NCI-H446 treated with DMSO at 0.1 percent for 48 hours (cell line): ENCODE data around the gene CYB5RL.
"Not testable (repeated sequence)": the region's sequence is repeated elsewhere in the genome, so short reads cannot be mapped to it uniquely, and the experiment has no call there.

Experiments
- DNase-seq: peaks from one replicate; lab custom pipeline; 2025; lab: John Stamatoyannopoulos, UW

The CYB5RL gene, protein sequence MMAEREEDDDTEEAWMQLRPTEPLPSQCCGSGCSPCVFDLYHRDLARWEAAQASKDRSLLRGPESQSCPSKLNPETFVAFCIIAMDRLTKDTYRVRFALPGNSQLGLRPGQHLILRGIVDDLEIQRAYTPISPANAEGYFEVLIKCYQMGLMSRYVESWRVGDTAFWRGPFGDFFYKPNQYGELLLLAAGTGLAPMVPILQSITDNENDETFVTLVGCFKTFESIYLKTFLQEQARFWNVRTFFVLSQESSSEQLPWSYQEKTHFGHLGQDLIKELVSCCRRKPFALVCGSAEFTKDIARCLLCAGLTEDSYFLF

DNA sequence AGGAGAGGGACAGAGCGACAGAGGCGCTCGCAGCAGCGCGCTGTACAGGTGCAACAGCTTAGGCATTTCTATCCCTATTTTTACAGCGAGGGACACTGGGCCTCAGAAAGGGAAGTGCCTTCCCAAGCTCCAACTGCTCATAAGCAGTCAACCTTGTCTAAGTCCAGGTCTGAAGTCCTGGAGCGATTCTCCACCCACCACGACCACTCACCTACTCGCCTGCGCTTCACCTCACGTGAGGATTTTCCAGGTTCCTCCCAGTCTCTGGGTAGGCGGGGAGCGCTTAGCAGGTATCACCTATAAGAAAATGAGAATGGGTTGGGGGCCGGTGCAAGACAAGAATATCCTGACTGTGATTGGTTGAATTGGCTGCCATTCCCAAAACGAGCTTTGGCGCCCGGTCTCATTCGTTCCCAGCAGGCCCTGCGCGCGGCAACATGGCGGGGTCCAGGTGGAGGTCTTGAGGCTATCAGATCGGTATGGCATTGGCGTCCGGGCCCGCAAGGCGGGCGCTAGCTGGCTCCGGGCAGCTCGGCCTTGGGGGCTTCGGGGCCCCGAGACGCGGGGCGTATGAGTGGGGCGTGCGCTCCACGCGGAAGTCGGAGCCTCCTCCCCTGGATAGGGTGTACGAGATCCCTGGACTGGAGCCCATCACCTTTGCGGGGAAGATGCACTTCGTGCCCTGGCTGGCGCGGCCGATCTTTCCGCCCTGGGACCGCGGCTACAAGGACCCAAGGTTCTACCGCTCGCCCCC lies at the start of gene CYB5RL, which contains the start of gene MRPL37:
TSS of gene CYB5RL (minus strand) at position 266 of the 754 bp plus-strand sequence. CDS start 4,414 bp downstream, outside the sequence.
TSS of gene MRPL37 (plus strand) at position 403 of the 754 bp plus-strand sequence. CDS start at position 480, 77 bp downstream.
- DNase-seq, result peak; percentile 95

DNA sequence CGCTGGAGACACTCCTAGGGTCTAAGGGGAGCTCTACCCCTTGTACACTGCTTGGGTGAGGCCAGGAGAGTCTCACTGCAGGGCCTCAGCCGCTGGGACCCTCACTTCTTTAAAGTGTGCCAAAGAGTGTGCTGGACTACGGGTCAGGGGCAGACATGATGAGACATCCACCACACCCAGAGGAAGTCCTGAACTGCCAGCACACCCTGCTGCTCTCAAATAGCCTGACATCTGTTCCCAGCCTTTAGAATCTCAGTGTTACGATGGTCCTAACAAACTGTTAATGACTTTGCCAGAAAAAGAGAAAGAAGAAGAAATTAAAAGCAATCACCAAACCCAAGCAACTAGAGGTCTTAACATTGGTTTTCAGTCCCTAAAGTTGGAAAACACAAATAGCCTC lies 49.1 kb upstream of the CYB5RL start:
- DNase-seq, result no peak

DNA sequence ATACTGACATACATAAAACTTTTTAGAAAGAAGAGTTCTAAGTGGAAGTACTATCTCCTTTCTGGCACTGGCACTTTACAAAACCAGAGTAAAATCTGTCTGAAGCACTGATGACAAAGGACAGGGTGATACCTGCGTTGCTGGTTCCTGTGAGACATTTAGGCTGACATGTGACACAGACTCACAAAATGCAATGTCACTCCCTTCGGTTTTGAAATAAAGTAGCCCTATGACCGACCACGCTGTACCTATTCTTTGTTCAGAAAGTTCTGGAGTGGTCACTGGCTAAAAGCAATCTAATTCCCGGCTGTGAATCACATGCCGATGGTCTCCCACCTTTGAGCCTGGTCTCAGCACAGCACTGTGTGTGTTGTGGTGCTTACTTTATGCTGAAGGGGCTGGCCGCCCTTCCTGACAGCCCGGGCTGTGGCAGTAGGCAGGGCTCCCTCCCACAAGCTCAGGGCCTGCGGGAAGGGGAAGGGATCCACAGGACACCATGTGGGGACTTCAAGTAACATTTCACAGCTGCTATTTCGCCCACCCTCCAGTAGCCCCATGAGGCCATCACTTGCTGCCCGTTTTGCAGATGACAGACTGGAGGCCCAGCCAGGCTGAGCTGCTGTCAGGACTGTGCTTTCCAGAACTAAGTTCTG lies 48.2 kb upstream of the CYB5RL start:
- no peak for DNase-seq

DNA sequence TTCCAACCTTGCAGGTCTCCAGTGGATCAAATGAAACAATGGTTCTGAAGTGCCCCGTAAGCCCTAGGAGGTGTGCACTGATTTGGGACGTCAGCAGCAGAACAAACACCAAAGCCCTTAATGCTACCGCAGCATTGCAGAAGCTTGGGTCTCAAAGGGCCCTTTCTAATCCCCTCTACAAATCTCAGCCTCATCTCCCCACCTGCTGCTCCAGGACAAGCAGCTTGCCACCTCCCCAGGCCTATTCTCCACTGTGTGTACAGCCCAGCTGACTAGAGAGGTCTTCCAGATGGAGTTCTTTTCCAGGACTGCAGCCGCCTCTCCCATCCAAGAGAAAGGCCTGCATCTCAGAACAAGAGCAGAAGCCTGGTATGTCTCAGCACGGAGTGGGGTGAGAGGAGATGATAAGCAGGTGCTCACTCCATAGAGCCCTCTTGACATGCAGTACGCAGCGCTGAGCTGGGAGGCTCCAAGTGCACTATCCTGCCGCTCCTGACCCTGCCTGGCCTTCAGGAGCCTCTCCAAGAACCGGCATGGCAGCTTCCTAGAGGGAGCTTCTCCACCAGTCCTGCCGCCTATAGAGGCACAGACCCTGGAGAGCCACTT lies 46.4 kb upstream of the CYB5RL start:
- DNase-seq, result no peak

DNA sequence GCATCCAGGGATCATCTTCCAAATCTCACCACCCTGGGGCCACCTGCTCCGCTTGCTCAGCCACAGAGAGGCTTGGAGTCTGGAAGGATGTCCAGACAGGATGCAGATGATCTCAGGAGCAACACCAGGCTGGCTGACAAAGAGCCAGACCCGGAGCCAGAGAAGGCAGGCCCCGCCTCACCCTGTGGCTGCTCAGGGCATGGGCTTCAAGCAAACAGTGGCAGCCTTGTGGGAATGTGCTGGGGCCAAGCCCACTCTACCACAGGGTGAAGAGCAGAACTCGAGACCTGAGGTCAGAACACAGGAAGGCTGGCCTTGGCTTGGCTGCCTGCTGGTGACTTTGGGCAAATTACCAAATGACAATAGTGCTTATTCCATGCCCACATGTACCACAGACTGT lies 45.7 kb upstream of the CYB5RL start:
- no peak for DNase-seq

DNA sequence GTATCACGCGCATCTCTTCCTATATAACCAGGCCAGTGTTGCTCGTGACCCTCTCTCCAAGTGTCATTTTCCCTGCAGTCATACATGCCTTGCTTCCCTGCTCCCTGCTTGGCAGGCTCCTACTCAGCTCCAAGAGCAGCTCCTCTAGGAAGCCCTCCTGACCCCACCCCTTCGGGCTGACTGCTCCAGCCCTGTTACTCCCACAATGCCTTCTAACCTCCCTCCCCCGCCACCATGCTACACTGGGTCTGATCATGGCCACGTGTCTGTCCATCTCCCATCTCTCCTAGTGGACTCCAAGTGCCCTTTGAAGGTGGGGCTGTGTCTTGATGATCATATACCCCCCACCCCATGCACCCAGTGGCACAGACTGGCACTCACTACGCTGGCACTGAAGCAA lies 44.8 kb upstream of the CYB5RL start:
- no peak for DNase-seq

DNA sequence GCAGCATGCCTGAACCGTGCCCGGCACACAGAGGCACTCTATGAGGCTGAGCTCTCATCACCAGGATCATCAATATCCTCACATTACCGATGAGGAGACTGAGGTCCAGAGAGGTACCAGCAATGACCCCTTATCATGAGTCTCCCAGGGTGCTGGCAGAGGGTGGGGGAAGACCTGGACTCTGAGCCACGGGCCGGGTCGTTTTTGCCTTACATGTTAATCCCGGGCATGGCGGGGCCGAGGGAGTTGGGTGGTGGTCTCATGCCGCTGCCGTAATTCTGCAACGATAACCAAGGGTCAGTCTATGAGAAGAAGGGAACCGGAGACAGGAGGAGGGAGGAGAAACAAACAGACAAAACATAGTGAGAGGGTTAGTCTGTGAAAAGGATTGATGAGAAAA lies 43.2 kb upstream of the CYB5RL start:
- DNase-seq, result no peak

DNA sequence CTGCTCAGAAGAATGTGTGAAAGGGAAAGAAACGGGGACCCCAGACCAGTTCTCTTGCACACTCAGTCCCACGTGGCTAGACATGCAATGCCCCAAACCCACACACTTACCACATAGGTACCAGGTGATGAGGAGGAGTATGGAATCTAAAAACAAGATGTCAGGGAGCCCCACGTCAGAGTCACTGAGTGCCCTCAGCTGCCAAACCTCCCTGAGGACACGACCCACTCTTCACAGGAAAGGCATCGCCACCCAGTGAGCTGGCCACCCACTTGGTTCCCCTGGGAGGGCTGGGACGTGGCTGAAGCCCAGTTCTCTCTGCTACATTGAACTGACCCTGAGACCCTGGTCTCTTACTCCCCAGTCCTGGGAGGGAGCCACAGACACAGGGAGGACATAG lies 41.5 kb upstream of the CYB5RL start:
- DNase-seq, result no peak

DNA sequence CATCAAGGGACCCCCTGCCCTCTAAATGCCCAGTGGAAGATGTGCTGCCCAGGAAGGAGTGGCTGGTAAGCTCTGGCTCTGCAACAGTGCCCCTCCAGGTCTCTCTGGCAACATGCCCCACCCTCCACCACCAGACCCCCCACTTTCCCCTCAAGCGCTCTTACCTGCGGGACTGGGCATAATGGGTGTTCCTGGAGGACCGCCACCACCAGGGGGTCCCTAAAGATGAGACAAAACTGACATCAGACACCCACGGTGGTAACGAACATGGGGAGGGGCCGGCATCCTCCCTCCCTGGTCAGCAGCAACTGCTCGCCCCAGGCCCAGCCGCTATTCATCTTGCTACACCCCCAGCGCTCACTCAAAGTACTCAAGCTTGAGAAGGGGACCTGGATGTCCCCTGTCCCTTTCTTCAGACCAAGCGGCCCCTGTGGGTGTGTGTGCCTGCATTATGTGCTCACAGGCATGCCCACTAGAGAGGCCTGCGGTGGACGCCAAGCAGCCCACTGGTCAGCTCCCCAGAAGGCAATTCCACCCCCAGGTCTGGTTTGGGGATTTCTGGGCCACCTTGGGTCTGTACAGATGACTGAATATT lies 41.0 kb upstream of the CYB5RL start:
- no peak for DNase-seq

DNA sequence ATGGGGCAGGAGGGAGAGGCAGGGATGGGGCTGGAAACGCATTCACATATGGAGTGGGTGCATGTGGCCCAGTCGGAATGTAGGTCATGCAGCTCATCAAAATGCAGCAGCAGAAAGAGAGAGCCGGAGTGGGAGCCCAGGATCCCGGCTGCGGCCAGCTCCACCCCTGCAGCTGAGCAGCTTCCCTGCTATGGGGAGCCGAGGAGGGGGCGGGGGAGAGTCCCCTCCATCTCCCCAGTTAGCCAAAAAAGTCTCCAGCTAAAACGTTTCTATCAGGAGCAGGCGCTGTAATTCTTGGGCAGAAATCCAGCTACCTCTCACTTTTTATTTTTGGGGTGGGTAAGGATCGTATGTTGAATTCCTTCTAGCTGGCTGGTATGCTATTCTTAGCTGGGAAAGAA lies 39.8 kb upstream of the CYB5RL start:
- no peak for DNase-seq

DNA sequence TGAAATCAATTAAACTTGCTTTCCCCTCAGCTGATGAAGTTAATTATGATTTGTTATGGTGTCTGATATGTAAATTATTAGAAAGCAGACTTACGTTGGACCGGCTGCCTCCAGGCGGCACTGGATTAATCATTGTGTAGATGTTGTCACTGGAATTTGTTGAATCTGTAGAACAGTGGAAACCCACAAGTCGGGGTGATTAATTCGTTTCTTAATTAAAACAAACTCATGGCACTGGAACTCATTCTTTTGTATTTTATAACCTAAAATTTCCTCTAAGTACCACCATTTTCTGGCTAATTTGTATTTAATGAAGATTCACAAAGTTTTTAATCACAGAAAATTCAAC lies 39.2 kb upstream of the CYB5RL start:
- DNase-seq, result no peak

DNA sequence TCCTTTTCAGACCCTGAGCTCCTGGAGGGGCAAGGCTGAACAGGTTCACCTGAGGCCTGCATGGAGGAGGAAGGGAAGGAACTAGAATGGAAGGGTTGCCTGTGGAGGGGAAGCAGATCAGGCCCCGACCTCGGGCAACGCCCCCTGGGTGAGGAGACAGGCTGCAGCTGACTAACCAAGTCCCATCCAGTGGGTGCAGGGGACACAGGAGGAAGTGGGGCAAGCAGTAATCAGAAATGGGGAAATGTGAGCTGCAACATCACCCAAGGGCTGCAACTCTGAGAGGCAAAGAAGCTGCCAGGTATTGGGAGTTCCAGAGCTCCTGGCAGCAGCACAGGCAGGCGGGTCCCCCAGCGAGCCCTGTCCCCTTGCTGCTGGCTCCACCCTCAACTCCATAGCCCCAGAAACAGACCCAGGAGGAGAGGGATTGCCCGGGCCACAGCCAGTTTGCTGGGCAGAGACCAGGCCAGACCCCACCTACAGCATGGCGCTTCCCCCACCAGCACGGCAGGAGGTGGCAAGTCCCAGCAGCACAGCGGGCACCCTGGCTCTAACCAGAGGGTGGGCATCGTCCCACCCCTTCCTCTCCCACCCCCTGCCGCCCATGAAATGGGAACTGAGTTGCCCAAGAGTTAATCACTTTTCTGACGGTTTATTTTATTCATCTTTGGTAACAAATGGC lies 38.7 kb upstream of the CYB5RL start:
- no peak for DNase-seq

DNA sequence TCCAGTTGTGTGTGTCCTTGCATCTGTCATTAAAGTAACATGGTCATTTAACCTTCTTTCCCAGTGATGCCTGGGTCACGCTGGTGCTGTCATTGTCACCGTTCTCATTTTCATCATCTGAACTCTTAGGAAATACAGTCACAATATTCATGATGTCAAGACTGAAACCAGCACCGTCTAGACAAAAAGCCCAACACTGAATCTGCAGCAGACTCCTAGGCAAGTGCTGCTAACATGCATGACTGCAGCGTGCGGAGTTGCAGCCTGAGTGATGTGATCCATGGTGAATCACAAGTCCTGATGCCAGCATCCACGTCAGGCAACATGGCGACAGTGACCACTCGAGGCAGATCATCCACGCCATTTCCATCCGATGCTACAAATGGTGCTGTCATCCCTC lies 37.8 kb upstream of the CYB5RL start:
- DNase-seq, result no peak

DNA sequence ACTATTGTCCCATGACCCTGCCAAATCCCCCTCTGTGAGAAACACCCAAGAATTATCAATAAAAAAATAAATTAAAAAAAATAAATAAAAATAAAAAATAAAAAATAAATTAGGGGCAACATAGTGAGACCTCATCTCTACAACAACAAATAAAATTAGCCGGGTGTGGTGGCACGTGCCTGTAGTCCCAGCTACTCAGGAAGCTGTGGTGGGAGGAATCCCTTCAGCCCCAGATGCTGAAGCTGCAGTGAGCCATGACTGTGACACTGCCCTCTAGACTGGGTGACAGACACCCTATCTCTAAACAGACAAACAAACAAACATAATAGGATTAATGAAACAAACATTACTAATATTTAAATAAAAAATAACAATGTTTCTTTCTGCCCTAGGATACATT lies 34.5 kb upstream of the CYB5RL start:
- DNase-seq, result no peak

DNA sequence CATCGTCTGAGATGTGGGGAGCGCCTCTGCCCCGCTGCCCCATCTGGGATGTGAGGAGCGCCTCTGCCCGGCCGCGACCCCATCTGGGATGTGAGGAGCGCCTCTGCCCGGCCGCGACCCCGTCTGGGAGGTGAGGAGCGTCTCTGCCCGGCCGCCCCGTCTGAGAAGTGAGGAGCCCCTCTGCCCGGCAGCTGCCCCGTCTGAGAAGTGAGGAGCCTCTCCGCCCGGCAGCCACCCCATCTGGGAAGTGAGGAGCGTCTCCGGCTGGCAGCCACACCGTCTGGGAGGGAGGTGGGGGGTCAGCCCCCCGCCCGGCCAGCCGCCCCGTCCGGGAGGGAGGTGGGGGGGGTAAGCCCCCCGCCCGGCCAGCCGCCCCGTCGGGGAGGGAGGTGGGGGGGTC lies 33.4 kb upstream of the CYB5RL start:
- DNase-seq, result not testable (repeated sequence)

DNA sequence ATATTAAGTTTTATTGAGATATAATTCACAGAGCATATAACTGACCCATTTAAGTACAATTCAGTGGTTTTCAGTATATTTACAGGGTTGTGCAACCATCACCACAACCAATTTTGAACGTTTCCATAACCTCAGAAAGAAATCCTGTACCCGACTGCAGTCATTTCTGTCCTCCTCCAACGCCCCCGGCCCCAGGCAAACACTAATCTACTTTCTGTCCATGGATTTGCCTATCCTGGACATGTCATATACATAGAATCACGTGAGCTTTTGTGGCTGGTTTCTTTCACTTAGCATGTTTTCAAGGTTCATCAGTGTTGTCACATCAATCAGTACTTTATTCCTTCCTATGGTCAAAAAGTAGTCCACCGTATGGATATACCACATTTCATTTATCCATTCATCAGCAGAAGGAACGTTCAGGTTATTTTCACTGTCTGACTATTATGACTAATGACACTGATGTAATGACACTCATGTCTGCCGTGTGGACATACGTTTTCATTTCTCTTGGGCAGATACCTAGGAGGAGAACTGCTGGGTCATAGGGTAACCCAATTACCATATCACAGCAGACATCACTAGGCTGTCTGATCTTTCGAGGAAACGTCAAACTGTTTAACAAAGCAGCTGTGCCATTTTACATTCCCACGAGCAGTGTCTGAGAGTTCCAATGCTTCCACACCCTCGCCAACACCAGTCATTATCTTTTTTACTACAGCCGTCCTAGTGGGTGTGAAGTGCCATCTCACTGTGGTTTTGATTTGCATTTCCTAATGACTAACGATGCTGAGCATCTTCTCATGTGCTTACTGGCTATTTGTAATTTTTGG lies 30.9 kb upstream of the CYB5RL start:
- no peak for DNase-seq

DNA sequence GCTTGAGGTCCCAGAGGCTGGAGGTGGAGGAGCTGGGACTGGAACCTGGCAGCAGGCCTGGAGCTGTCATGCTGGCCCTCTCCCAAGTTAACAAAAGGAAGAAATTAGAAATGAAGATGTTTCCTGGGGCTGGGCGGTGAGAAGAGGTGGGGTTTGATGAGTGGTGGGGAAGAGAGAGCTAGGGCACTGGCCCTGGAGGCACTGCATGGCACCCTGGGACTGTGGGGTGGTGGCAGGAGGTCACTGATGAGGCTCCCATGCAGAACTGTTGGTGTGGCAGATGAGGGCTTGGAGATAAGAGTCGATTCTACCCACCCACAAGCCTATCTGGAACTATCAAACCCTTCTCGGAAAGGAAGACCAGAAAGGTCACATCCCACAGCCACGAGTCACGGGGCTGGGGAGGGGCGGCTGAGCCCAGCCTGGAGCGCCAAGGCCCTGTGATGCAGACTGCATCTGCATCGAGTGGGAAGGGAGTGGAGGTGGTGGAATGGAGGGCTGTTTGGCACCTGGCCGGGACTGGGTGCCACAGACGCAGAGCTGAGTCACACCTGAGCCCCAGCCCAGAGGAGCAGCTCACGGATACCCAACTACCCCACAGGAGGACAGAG lies 29.6 kb upstream of the CYB5RL start:
- peak; percentile 39 for DNase-seq

DNA sequence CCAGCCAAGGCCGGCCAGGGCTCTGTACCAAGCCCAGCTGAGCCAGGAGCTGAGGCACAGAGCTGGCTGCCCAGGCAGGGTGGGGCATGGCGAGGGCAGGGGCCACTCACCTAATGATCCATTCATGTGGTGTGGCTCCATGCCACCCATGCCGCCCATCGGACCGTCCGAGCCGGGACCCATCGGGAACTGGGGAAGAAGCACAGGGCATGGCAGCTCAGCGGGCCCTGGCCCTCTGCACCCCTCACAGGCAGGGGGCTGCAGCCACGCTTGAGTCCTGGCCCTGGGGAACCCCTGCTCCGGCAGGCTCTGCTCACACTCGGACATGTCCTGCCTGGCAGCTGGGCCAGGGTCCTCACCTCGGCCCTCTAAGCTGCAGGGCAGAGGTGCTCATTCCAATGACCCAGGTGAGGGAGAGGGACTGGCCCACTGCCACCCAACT lies 28.8 kb upstream of the CYB5RL start:
- no peak for DNase-seq

DNA sequence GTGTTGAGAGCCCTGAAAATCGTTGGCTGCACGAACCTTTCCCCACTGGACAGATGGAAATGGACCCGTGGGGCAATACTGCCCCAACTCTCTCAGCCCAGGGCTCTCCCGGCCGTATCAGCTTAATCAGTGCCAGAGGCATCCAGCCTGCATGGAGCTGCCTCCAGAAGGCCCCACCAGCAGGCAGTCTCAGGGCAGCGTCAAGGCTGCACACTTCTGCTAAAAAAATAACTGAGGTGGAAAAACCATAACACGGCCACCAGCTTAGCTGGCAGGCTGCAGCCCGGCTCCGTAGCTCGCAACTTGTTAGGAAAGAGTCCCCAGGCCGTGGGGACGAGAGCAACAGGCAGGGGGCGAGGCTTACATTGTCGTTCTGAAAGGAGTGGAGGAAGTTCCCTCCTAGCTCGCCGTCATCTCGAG lies 28.1 kb upstream of the CYB5RL start:
- no peak for DNase-seq

DNA sequence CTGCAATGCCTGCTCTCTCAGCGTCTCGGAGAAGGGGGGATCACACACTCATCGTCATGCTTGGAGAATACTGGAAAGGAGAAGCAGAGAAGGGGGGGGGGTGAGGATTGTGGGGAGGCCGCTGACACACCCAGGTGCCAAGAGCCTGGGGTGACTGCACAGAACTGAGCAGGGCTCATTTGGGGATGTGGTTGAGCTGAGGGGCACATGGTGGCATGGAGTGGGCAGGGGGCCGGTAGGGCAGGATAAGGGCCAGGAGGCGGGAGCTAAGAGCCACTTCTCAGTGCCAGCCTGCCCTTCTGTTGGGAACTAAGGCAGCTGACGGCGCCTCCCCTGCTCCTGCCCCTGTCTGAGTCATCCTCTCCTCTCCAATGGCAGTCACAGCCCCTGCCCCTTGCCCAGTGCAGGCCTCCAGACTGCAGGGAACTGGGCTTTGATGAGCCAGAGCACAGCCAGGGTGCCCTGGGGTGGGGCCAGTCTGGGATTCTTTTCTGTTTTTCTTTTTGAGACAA lies 27.3 kb upstream of the CYB5RL start:
- peak; percentile 71 for DNase-seq
